ENCODE measurements around the gene GPX3.

DNA sequence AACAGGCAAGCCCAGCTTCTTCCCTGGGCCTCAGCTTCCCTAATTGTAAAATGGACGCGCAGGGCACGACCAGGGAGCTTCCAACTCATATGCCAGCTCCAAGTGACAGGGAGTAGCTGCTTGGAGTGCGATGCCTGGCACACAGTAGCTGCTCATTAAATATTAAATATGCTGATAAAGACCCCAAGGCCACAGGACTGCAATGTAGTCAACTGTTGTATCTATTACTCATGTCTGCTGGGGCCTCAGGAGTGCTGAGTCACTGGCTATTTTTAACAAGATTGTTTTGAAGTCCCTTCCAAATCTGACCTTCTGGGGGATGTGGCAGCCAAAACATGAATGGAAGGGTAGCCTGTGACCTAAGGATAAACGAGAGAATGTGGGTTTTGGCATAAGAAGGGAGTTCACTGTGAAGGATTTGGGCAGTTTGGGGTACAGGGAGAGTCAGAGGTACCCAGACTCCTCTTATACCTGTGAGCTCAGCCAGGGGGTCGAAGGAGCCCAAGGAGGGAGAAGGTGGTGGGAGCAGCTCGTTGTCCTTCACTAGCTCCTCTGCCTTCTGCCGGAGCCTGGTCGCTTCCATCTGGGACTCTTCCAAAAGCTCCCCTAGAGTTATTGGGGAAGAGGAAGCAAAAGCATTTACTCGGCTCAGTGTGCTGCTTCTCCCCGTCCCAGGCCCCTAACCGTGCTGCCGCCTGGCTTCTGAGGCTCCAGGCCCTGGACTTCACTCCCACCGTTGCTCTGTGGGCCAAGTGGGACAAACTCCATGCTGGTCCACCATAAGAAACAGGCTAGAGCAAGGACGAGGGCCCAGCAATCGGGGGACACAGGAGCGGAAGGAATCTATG lies 43.0 kb downstream of the GPX3 start:
- TF ChIP-seq POLR2A (IDR thresholded peaks at IDR 0.05) (no peak), CTCF (IDR thresholded peaks at IDR 0.05) (no peak), POLR2AphosphoS5 (IDR thresholded peaks at IDR 0.05) (no peak)

All from stomach (tissue), 4 donors.